Liver (tissue), 9 donors: ENCODE results near the gene MALRD1. TPM values are rescaled to one million over a fixed set of nuclear protein-coding genes. Genes with fewer than 3 reads are reported as not detected.

Experiments
- DNase-seq: peaks from one replicate; pipeline ENCODE4 v3.0.0-alpha.2; 2017; ENCODE audit warnings: low spot score
- H3K27ac ChIP-seq, 2 donors: one replicate each; pipeline ENCODE4 v1.7.0; 2013; ENCODE audit warnings: inconsistent platforms in 2 of 2, low read length in 2 of 2, control low read depth in 1 of 2, low read depth in 1 of 2, mild to moderate bottlenecking in 1 of 2
- H3K27me3 ChIP-seq, 4 donors: one replicate each; pipeline versions ENCODE4 v1.6.1 to v1.7.0; 2013; ENCODE audit warnings: low read length in 3 of 4, inconsistent platforms in 1 of 4, mild to moderate bottlenecking in 1 of 4, moderate library complexity in 1 of 4; ENCODE audit not compliant: control insufficient read depth in 4 of 4, insufficient read depth in 4 of 4
- H3K36me3 ChIP-seq, 4 donors: one replicate each; pipeline versions ENCODE4 v1.6.1 to v1.7.0; 2013; ENCODE audit warnings: low read length in 3 of 4, mild to moderate bottlenecking in 3 of 4, low read depth in 1 of 4, moderate library complexity in 1 of 4; ENCODE audit not compliant: control insufficient read depth in 4 of 4, insufficient read depth in 3 of 4
- H3K4me1 ChIP-seq, 4 donors: one replicate each; pipeline versions ENCODE4 v1.6.1 to v1.7.0; 2013; ENCODE audit warnings: low read length in 3 of 4, mild to moderate bottlenecking in 3 of 4, moderate library complexity in 1 of 4; ENCODE audit not compliant: control insufficient read depth in 4 of 4, insufficient read depth in 4 of 4
- H3K4me3 ChIP-seq, 3 donors: one replicate each; pipeline versions ENCODE4 v1.6.1 to v1.7.0; 2013; ENCODE audit warnings: low read length in 3 of 3, control low read depth in 1 of 3, low read depth in 1 of 3, mild to moderate bottlenecking in 1 of 3
- H3K9ac ChIP-seq, 2 donors: one replicate each; pipeline ENCODE4 v1.7.0; 2013; ENCODE audit warnings: low read length in 2 of 2, mild to moderate bottlenecking in 2 of 2, moderate library complexity in 2 of 2, control low read depth in 1 of 2, low read depth in 1 of 2
- H3K9me3 ChIP-seq, 4 donors: one replicate each; pipeline versions ENCODE4 v1.6.1 to v1.7.0; 2013; ENCODE audit warnings: low read length in 3 of 4; ENCODE audit not compliant: control insufficient read depth in 4 of 4
- EGR1 ChIP-seq, 2 donors: IDR thresholded peaks; 2 replicates each; pipeline ENCODE4 v1.6.1; 2016 to 2018; ENCODE audit warnings: antibody characterized with exemption in 2 of 2, low read depth in 2 of 2
- FOXA1 ChIP-seq: IDR thresholded peaks from 2 replicates; pipeline ENCODE4 v1.6.1; 2016; ENCODE audit warnings: antibody characterized with exemption
- GABPA ChIP-seq, 2 donors: IDR thresholded peaks in 1 of 2; conservative IDR thresholded peaks in 1 of 2; 2 replicates each; pipeline ENCODE4 v1.6.1; 2016; ENCODE audit warnings: antibody characterized with exemption in 2 of 2, mild to moderate bottlenecking in 1 of 2, moderate library complexity in 1 of 2
- HNF4G ChIP-seq: IDR thresholded peaks from 2 replicates; pipeline ENCODE4 v1.6.1; 2016; ENCODE audit warnings: antibody characterized with exemption
- JUND ChIP-seq, 2 donors: IDR thresholded peaks; 2 replicates each; pipeline ENCODE4 v1.6.1; 2016; ENCODE audit warnings: antibody characterized with exemption in 2 of 2
- NR2F2 ChIP-seq: IDR thresholded peaks from 2 replicates; pipeline ENCODE4 v1.6.1; 2016; ENCODE audit warnings: antibody characterized with exemption
- RAD21 ChIP-seq, 2 donors: IDR thresholded peaks; 2 replicates each; pipeline ENCODE4 v1.6.1; 2016; ENCODE audit warnings: antibody characterized with exemption in 2 of 2, mild to moderate bottlenecking in 2 of 2
- REST ChIP-seq: IDR thresholded peaks from 2 replicates; pipeline ENCODE4 v1.6.1; 2016; ENCODE audit warnings: antibody characterized with exemption, mild to moderate bottlenecking
- RXRA ChIP-seq, 2 donors: IDR thresholded peaks; 2 replicates each; pipeline ENCODE4 v1.6.1; 2017 to 2018; ENCODE audit warnings: antibody characterized with exemption in 2 of 2, mild to moderate bottlenecking in 1 of 2
- SP1 ChIP-seq: IDR thresholded peaks from 2 replicates; pipeline ENCODE4 v1.6.1; 2018; ENCODE audit warnings: antibody characterized with exemption, mild to moderate bottlenecking
- TAF1 ChIP-seq: conservative IDR thresholded peaks from 2 replicates; pipeline ENCODE4 v1.6.1; 2016; ENCODE audit warnings: antibody characterized with exemption, mild to moderate bottlenecking
- WGBS: extraction: QIAGEN DNeasy Blood & Tissue Kit; methylation state at CpG from one replicate; pipeline ENCODE4 v1.1.7; 2013; 5-methylcytosine and 5-hydroxymethylcytosine counted together
- polyA plus RNA-seq, 2 donors: library from polyadenylated mRNA; stranded (reverse) in 1 of 2; unstranded in 1 of 2; fragments of 200-250 nt in 1 of 2; fragments of >200 nt in 1 of 2; fragmentation: Nextera tagmentation in 1 of 2; extraction: Ambion mirVana in 1 of 2; gene quantifications; one replicate each; pipeline versions ENCODE4 v1.2.1 to v1.2.3, GENCODE V29; 2013 to 2015
- total RNA-seq, 2 donors: library from RNA; depleted of rRNA; stranded (reverse); fragments of >200 nt; gene quantifications; one replicate each; pipeline ENCODE4 v1.2.3, GENCODE V29; 2014
- TF ChIP-seq, protein P1 (sequence below): IDR thresholded peaks from 2 replicates; pipeline ENCODE4 v1.6.1; 2016; ENCODE audit warnings: antibody characterized with exemption
- TF ChIP-seq, protein P2 (sequence below): IDR thresholded peaks from 2 replicates; pipeline ENCODE4 v1.6.1; 2016; ENCODE audit warnings: antibody characterized with exemption
- TF ChIP-seq, protein P3 (sequence below): fragments of 150-350 bp; IDR thresholded peaks from 2 replicates; pipeline ENCODE4 v1.5.1; 2017; ENCODE audit warnings: improper control_type of control experiment, low read depth, low read length; ENCODE audit not compliant: missing input control
- donor health status: healthy.
- donor health status: healthy.
- donor health status: healthy.
- donor health status: healthy.
- donor health status: healthy.

The MALRD1 gene
- total and polyA plus RNA-seq, 4 donors, result 0.37 to 0.59 TPM; not detected in 2

- H3K9me3 ChIP-seq, result no peaks in the 10 kb centered on the region
Observed at GRCh38 chr10:19221216-19221615, 172.6 kb downstream of the MALRD1 start.

GRCh38 chr10:19226025-19226424 lies 177.4 kb downstream of the MALRD1 start:
- Histone ChIP-seq H3K4me1 (no peaks in the 10 kb centered on the region), H3K9me3 (no peaks in the 10 kb centered on the region), H3K4me3 (no peak overlapping the region), H3K27ac (no peak overlapping the region), H3K36me3 (no peaks in the 10 kb centered on the region), H3K27me3 (no peaks in the 10 kb centered on the region), H3K9ac (no peak overlapping the region)
- no peak for TF ChIP-seq SP1
- TF ChIP-seq TAF1, result no peak
- TF ChIP-seq, protein P1, sequence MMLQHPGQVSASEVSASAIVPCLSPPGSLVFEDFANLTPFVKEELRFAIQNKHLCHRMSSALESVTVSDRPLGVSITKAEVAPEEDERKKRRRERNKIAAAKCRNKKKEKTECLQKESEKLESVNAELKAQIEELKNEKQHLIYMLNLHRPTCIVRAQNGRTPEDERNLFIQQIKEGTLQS, result no peak
- DNase-seq, result no peak
- WGBS, result 79% methylated on average over 2 of the region's 2 CpGs

More at GRCh38 chr10:19221216-19221615, 172.6 kb downstream of the MALRD1 start:
- Histone ChIP-seq H3K27me3 (no peaks in the 10 kb centered on the region), H3K36me3 (no peaks in the 10 kb centered on the region), H3K27ac (no peak overlapping the region), H3K9ac (no peak overlapping the region), H3K4me3 (no peak overlapping the region), H3K4me1 (no peaks in the 10 kb centered on the region)
- TF ChIP-seq GABPA (IDR thresholded peaks at IDR 0.05 in 1 of 2, conservative IDR thresholded peaks at IDR 0.05 in 1 of 2) (no peak), JUND (IDR thresholded peaks at IDR 0.05) (no peak), SP1 (no peak), FOXA1 (no peak), HNF4G (no peak), REST (no peak), EGR1 (IDR thresholded peaks at IDR 0.05; ENCODE audit: low read depth in 2 of 2) (no peak), NR2F2 (no peak), RXRA (IDR thresholded peaks at IDR 0.05) (no peak), RAD21 (IDR thresholded peaks at IDR 0.05) (no peak)
- TF ChIP-seq, protein P2, sequence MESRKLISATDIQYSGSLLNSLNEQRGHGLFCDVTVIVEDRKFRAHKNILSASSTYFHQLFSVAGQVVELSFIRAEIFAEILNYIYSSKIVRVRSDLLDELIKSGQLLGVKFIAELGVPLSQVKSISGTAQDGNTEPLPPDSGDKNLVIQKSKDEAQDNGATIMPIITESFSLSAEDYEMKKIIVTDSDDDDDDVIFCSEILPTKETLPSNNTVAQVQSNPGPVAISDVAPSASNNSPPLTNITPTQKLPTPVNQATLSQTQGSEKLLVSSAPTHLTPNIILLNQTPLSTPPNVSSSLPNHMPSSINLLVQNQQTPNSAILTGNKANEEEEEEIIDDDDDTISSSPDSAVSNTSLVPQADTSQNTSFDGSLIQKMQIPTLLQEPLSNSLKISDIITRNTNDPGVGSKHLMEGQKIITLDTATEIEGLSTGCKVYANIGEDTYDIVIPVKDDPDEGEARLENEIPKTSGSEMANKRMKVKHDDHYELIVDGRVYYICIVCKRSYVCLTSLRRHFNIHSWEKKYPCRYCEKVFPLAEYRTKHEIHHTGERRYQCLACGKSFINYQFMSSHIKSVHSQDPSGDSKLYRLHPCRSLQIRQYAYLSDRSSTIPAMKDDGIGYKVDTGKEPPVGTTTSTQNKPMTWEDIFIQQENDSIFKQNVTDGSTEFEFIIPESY, result no peak
- TF ChIP-seq, protein P3, sequence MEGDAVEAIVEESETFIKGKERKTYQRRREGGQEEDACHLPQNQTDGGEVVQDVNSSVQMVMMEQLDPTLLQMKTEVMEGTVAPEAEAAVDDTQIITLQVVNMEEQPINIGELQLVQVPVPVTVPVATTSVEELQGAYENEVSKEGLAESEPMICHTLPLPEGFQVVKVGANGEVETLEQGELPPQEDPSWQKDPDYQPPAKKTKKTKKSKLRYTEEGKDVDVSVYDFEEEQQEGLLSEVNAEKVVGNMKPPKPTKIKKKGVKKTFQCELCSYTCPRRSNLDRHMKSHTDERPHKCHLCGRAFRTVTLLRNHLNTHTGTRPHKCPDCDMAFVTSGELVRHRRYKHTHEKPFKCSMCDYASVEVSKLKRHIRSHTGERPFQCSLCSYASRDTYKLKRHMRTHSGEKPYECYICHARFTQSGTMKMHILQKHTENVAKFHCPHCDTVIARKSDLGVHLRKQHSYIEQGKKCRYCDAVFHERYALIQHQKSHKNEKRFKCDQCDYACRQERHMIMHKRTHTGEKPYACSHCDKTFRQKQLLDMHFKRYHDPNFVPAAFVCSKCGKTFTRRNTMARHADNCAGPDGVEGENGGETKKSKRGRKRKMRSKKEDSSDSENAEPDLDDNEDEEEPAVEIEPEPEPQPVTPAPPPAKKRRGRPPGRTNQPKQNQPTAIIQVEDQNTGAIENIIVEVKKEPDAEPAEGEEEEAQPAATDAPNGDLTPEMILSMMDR, result no peak
- 73% methylated on average over 3 of the region's 3 CpGs for WGBS
- DNase-seq, result no peak
